GM18867 (cell line): ENCODE measurements around the gene PTPRE.

ENCODE experiments used
- ATAC-seq: cut with Tn5 transposase; IDR thresholded peaks from one replicate; pipeline ENCODE4 v1.9.1; 2021; ENCODE audit warnings: mild to moderate bottlenecking, moderate library complexity; ENCODE audit not compliant: unreplicated experiment

The PTPRE gene

GRCh38 chr10:127948791-127949190 lies 41.9 kb downstream of the PTPRE start:
- ATAC-seq = no peak

DNA sequence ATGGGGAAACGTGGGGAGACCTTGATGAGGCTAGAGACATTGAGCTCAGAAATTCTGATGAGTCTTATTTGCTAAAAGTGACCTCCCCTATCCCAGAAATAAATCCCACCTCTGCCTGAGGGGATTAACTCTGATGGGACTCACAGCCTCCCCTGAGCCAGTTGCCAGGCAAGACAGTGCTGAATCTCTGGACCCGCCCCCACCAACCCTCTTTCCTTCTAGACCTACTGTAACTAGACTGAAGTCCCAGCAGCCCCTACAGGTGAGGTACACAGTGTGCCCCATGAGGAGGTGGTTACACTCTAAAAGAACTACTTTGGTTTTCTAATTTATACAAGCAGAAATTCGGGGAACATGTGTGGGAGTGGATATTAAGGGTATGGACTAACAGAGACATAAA lies 42.9 kb downstream of the PTPRE start:
- ATAC-seq = no peak

DNA sequence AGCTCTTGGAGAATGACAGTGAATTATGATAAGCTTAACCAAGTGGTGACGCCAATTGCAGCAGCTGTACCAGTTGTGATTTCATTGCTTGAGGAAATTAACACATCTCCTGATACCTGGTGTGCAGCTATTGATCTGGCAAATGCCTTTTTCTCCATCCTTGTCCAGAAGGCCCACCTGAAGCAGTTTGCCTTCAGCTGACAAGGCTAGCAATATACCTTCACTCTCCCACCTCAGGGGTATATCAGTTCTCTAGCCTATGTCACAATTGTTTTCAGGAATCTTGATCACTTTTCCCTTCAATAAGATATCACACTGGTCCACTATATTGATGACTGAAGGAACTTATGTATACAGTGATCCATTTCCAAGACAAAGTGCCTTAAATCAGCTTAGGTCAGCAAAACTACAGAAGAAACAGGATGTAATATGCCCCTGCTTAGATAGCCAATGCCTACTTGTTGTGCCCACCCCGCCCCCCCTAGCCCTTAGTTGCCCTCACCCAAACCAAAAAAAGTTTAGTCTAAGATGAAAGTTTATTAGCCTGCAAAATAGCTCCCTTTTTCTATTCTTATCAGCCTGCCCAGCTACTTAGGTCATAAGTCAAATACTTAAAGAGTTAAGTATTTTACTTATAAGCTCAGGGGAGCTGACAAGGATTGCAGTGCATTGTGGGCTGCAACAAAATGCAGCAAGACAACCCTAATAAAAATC lies 45.1 kb downstream of the PTPRE start:
- no peak for ATAC-seq

DNA sequence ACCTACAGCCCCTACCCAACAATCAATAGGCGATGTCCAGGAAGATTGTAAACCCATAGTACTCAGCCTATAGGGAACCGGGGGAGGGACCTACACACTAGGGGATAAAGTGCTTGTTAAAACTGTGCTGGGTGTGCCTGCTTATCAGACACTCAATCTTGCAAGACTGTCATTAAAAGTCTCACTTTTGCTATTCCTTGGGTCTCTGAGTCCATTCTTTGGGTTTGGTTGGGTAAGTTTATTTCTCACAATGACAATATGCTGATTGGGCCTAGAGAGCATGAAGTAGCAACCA lies 45.6 kb downstream of the PTPRE start:
- no peak for ATAC-seq

DNA sequence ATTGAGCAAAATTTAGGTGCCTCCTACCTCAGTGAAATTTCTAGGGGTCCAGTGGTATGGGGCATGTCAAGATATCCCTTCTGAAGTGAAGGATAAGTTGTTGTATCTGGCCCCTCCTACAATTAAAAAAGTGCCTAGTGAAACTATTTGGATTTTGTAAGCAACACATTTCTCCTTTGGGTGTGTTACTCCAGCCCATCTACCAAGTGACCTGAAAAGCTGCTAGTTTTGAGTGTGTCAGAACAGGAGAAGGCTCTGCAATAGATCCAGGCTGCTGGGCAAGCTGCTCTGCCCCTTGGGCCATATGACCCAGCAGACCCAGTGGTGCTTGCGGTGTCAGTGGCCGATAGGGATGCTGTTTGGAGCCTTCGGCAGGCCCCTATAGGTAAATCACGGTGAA lies 46.0 kb downstream of the PTPRE start:
- ATAC-seq = no peak

GRCh38 chr10:127953876-127954275 lies 47.0 kb downstream of the PTPRE start:
- ATAC-seq = no peak

DNA sequence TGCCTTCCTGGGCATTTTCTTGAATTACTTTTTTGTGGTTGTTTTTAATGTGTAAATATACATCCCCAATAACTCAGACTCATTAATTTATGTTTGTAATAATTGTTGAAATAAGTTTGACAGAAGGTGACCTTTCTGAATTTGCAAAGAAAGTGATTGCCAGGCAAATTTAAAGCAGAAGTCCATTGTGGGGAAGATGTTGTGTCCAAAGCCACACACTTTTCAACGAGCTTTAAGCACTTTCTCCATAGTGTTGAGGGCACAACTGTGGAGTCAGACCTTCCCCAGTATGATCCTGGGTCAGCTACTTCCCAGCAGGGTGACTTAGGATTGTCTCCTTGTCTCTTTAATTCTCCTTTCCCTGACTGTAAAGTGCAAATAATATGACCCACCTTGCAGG lies 52.5 kb downstream of the PTPRE start:
- no peak for ATAC-seq

GRCh38 chr10:127961071-127961470 lies 54.2 kb downstream of the PTPRE start:
- no peak for ATAC-seq

DNA sequence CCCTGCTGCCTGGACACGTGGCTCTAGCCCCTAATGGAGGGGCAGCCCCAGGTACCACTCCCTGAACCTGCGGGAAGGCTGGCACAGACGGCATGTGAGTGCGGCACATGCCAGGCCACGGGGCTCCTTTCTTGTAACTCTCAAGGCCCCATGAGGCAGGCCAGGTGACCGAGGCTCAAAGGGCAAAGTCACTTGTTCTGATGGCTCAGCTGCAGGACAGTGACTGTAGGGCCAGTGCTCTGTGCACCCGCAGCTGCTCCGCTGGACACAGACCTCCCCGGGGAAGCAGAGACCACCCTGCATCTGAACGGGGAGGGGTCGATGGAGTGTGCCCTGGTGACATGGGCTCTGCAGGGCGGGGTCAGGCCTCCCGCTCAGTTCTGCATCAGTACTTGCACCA lies 55.3 kb downstream of the PTPRE start:
- ATAC-seq = no peak

- no peak for ATAC-seq
Measured at GRCh38 chr10:127963136-127963535, 56.2 kb downstream of the PTPRE start.

DNA sequence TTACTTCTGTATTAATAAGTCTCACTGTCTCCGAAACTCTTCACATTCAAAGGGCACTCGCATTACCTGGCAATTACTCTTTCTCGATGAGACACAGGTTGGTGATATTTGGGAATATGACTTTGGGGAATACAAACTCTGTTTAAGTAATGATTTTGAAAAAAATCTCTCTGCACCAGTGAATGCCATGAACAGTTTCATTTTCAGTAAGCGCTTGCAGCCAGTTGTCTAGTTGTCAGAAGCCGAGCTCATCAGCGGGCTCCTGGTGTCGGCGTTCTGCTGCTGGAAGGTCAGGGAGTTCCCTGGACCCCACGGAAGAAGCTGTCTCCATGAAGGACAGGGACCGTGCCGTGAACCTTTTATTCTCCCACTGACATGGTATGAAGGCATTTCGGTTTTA lies 57.7 kb downstream of the PTPRE start:
- no peak for ATAC-seq

DNA sequence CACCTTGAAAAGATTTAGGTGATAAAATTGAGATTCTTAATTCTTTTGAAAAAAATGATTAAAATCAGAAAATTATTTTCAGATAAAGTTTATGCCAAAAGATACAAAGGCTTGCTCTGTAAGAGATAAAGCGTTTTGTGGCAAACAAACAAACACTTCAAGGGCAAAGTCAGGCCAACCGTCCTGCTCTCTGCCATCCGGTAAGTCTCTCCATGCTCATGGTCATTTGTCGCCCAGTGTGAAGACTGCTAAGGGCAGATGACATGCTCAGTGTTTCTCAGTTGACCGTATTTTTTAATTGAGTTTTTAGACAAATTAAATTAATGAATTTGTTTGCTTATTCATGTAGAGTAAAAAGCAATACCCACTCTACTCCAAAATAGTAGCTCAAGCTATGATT lies 60.0 kb downstream of the PTPRE start:
- ATAC-seq = no peak

GRCh38 chr10:127968027-127968441 lies 61.1 kb downstream of the PTPRE start:
- ATAC-seq = no peak

GRCh38 chr10:127968659-127969058 lies 61.8 kb downstream of the PTPRE start:
- no peak for ATAC-seq

- ATAC-seq = no peak
Measured at GRCh38 chr10:127971101-127971946, 64.4 kb downstream of the PTPRE start.

GRCh38 chr10:127971963-127972615 lies 65.2 kb downstream of the PTPRE start:
- no peak for ATAC-seq

DNA sequence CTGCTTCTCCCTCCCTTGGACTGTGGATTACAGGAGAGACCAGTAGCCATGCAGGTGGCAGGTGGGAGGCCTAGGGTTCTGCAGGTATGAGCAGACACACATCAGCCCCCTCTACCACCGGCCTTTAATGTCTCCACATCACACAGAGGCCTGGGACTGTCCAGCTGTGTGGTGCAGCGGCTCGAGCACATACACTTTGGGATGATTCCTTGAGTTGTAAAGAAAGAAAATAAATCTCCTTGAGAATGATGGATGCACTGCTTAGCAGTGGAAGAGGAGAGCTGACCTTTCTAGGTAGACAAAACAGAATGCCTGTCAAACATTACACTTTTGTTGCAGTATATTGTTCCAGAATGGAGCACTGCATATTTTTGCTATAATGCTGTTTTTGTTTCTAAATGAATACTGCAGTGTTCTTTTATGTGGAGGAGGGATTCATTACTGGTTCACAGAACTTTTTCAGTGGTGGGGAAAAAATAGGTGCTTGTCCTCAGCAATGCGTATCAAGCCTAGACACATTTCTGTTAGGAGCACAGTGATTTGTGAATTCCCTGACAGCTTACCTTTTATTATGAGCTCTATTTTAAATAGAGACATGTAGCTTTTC lies 66.0 kb downstream of the PTPRE start:
- no peak for ATAC-seq

DNA sequence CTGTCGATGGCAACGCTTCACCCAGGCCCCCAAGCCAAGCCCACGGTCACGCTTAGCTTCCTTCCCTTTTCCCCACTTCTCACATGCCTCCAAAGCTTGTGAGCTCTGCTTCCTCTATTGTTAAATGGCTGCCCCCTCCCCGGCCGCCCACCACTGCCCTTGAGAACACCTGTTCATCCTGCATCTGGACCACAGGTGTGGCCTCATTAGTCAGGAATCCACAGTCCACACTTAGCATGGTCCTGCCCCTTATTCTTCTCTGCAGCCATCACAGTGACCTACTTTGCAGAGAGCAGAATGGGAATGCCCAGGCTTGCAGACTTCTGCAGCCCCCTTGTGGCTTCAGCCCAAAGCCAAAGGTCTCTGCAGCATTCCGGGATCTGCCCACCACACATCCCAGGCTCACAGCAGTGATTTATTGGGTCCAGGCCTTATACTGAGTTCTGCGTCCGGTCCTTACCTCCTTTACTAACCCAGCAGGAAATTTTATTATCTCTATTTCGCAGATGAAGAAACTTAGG lies 66.9 kb downstream of the PTPRE start:
- no peak for ATAC-seq

DNA sequence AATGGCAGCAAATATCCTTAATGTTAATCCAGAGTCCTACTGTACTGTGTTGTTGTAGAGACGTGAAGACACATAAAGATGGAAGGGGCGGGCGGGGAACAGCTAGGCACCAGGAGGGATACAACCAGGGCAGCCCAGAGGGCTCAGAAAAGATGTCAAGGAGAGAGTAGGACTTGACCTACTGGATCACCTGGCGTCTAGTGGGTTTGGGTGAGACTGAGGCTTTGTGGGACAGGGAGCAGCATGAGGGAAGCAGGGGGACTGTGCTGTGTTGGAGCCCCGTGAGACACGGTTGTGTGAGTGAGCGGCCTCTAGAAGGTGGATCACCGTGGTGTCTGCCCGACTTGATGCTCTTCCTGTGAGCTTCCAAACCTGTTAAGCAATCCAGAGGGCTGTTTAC lies 68.0 kb downstream of the PTPRE start:
- ATAC-seq = no peak

- no peak for ATAC-seq
Measured at GRCh38 chr10:127976286-127976685, 69.4 kb downstream of the PTPRE start.

GRCh38 chr10:127976701-127977356 lies 69.9 kb downstream of the PTPRE start:
- no peak for ATAC-seq
